K562 (cell line): Measurements from ENCODE around the gene EML1.

ENCODE experiments used
- ATF7 ChIP-seq: fragments of 450-650 bp; IDR thresholded peaks from 2 replicates; pipeline ENCODE4 v1.7.1; 2014; ENCODE audit warnings: mild to moderate bottlenecking, moderate library complexity
- CBX3 ChIP-seq, 2 experiments: IDR thresholded peaks; 1 replicate in 1 of 2; 2 replicates in 1 of 2; pipeline ENCODE4 v1.6.1; 2012; ENCODE audit warnings: inconsistent platforms in 2 of 2, low read length in 2 of 2, borderline replicate concordance in 1 of 2, control low read depth in 1 of 2
- CEBPB ChIP-seq: fragments of 450-650 bp; IDR thresholded peaks from 2 replicates; pipeline ENCODE4 v1.6.1; 2016; ENCODE audit warnings: missing genetic modification characterization, missing compliant biosample characterization
- DNMT1 ChIP-seq: fragments of 450-650 bp; IDR thresholded peaks from 2 replicates; pipeline ENCODE4 v1.6.1; 2016; ENCODE audit warnings: antibody characterized with exemption, mild to moderate bottlenecking
- EGR1 ChIP-seq: fragments of 450-650 bp; conservative IDR thresholded peaks from 2 replicates; pipeline ENCODE4 v1.6.1; 2017; ENCODE audit warnings: mild to moderate bottlenecking
- FOXM1 ChIP-seq, 2 experiments: fragments of 450-650 bp in 1 of 2; sonication (generic) in 1 of 2; formaldehyde crosslinking in 1 of 2; IDR thresholded peaks; 2 replicates each; pipeline versions ENCODE4 v1.6.1 to v1.9.0; 2017 to 2022; ENCODE audit warnings: low read depth in 2 of 2, mild to moderate bottlenecking in 2 of 2, missing genetic modification reagents in 1 of 2, moderate library complexity in 1 of 2
- JUND ChIP-seq, 2 experiments: IDR thresholded peaks; 2 replicates in 1 of 2; 3 replicates in 1 of 2; pipeline ENCODE4 v1.6.1; 2011; ENCODE audit warnings: borderline replicate concordance in 2 of 2, low read depth in 2 of 2, low read length in 2 of 2, improper control_type of control experiment in 1 of 2, missing biosample characterization in 1 of 2, missing genetic modification characterization in 1 of 2, missing genetic modification reagents in 1 of 2
- KAT7 ChIP-seq: sonication (generic); formaldehyde crosslinking; IDR thresholded peaks from 2 replicates; pipeline ENCODE4 v1.8.0; 2022; ENCODE audit warnings: missing genetic modification reagents, mild to moderate bottlenecking, borderline replicate concordance
- SIRT6 ChIP-seq: IDR thresholded peaks from one replicate; pipeline ENCODE4 v1.6.1; 2012; ENCODE audit warnings: low read depth, mild to moderate bottlenecking, control low read depth, inconsistent platforms, low read length, moderate library complexity
- TF ChIP-seq, protein P1 (sequence below), 2 experiments: IDR thresholded peaks; 2 replicates each; pipeline ENCODE4 v1.6.1; 2011; ENCODE audit warnings: borderline replicate concordance in 1 of 2, control low read depth in 1 of 2, low read depth in 1 of 2, low read length in 1 of 2, mild to moderate bottlenecking in 1 of 2, mixed read lengths in 1 of 2, moderate library complexity in 1 of 2; ENCODE audit not compliant: insufficient read depth in 1 of 2, insufficient read length in 1 of 2, poor library complexity in 1 of 2, severe bottlenecking in 1 of 2; ENCODE audit errors: extremely low read depth in 1 of 2
- TF ChIP-seq, protein P2 (sequence below), 3 experiments: IDR thresholded peaks in 2 of 3; conservative IDR thresholded peaks in 1 of 3; 2 replicates each; pipeline ENCODE4 v1.5.1; 2011 to 2012; ENCODE audit warnings: low read length in 3 of 3, mild to moderate bottlenecking in 3 of 3, control low read depth in 2 of 3, improper control_type of control experiment in 1 of 3, inconsistent platforms in 1 of 3, low read depth in 1 of 3, mixed read lengths in 1 of 3, moderate library complexity in 1 of 3; ENCODE audit not compliant: insufficient read depth in 2 of 3

DNA sequence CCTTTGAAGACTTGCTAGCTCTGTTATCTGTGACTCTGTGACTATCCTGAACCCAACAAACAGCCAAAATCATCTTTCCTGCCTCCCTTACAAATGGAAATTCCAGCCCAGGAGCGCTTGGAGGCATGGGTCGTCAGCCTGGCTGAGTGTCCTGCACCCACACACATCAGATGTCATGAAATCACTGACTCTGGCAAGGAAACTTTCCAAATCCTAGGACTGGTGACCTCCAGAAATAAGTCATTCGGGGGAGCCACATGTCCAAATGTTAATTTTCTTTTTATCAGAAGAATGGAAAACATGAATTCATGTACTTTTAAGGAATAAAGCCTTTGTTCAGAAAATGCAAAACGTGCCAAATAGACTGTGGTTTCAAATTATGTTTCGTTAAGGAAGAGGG lies 175.7 kb downstream of the EML1 start:
- TF ChIP-seq JUND (IDR thresholded peaks at IDR 0.05; ENCODE audit: borderline replicate concordance, low read depth, low read length): no peak
- TF ChIP-seq JUND (tag; IDR thresholded peaks at IDR 0.05; ENCODE audit: borderline replicate concordance, low read depth, low read length): no peak
- no peak for TF ChIP-seq SIRT6
- TF ChIP-seq EGR1: no peak
- TF ChIP-seq FOXM1 (IDR thresholded peaks at IDR 0.05; ENCODE audit: low read depth): no peak
- TF ChIP-seq FOXM1 (CRISPR knock-in tag; IDR thresholded peaks at IDR 0.05; ENCODE audit: low read depth): no peak
- TF ChIP-seq, protein P1, sequence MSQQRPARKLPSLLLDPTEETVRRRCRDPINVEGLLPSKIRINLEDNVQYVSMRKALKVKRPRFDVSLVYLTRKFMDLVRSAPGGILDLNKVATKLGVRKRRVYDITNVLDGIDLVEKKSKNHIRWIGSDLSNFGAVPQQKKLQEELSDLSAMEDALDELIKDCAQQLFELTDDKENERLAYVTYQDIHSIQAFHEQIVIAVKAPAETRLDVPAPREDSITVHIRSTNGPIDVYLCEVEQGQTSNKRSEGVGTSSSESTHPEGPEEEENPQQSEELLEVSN (IDR thresholded peaks at IDR 0.05; ENCODE audit: borderline replicate concordance in 1 of 2, extremely low read depth in 1 of 2, insufficient read depth in 1 of 2, insufficient read length in 1 of 2, low read depth in 1 of 2, low read length in 1 of 2, poor library complexity in 1 of 2, severe bottlenecking in 1 of 2): no peak
- TF ChIP-seq, protein P2, sequence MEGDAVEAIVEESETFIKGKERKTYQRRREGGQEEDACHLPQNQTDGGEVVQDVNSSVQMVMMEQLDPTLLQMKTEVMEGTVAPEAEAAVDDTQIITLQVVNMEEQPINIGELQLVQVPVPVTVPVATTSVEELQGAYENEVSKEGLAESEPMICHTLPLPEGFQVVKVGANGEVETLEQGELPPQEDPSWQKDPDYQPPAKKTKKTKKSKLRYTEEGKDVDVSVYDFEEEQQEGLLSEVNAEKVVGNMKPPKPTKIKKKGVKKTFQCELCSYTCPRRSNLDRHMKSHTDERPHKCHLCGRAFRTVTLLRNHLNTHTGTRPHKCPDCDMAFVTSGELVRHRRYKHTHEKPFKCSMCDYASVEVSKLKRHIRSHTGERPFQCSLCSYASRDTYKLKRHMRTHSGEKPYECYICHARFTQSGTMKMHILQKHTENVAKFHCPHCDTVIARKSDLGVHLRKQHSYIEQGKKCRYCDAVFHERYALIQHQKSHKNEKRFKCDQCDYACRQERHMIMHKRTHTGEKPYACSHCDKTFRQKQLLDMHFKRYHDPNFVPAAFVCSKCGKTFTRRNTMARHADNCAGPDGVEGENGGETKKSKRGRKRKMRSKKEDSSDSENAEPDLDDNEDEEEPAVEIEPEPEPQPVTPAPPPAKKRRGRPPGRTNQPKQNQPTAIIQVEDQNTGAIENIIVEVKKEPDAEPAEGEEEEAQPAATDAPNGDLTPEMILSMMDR (IDR thresholded peaks at IDR 0.05 in 2 of 3, conservative IDR thresholded peaks at IDR 0.05 in 1 of 3; ENCODE audit: insufficient read depth in 2 of 3, low read depth in 1 of 3, low read length in 3 of 3): no peak
- no peak for TF ChIP-seq DNMT1
- TF ChIP-seq ATF7: no peak
- TF ChIP-seq KAT7 (CRISPR knock-in tag): no peak
- no peak for TF ChIP-seq CEBPB (tag)
- no peak for TF ChIP-seq CBX3 (IDR thresholded peaks at IDR 0.05; ENCODE audit: borderline replicate concordance in 1 of 2, low read length in 2 of 2)
